Peyer's patch (tissue), 4 donors: ENCODE data around the gene SPACA5.

Experiments
- POLR2A ChIP-seq, 2 donors: fragments of 450-650 bp; IDR thresholded peaks; one replicate each; pipeline ENCODE4 v1.5.1; 2017; ENCODE audit warnings: antibody characterized with exemption in 2 of 2, mild to moderate bottlenecking in 2 of 2, moderate library complexity in 2 of 2
- TF ChIP-seq, protein P1 (sequence below), 6 experiments: fragments of 450-650 bp in 4 of 6; fragments of 200-600 bp in 2 of 6; sonication (generic) in 1 of 6; IDR thresholded peaks; one replicate each; pipeline ENCODE4 v1.5.1; 2017 to 2019; ENCODE audit warnings: antibody characterized with exemption in 6 of 6, mild to moderate bottlenecking in 3 of 6, moderate library complexity in 1 of 6

DNA sequence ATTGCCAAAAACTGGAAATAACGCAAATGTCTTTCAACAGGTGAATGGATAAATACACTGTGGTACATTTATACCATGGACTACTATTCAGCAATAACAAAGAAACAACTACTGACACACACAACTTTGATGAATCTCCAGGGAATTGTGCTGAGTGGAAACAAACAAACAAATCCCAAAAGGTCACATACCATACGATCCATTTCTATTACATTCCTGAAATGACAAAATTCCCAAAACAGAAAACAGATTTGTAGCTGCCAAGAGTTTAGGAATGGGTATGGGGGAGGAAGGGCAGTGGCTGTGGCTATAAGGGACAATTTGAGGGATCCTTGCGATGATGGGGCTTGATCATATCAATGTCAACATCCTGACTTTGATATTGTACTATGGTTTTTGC lies 5.5 kb upstream of the SPACA5 start:
- TF ChIP-seq, protein P1, sequence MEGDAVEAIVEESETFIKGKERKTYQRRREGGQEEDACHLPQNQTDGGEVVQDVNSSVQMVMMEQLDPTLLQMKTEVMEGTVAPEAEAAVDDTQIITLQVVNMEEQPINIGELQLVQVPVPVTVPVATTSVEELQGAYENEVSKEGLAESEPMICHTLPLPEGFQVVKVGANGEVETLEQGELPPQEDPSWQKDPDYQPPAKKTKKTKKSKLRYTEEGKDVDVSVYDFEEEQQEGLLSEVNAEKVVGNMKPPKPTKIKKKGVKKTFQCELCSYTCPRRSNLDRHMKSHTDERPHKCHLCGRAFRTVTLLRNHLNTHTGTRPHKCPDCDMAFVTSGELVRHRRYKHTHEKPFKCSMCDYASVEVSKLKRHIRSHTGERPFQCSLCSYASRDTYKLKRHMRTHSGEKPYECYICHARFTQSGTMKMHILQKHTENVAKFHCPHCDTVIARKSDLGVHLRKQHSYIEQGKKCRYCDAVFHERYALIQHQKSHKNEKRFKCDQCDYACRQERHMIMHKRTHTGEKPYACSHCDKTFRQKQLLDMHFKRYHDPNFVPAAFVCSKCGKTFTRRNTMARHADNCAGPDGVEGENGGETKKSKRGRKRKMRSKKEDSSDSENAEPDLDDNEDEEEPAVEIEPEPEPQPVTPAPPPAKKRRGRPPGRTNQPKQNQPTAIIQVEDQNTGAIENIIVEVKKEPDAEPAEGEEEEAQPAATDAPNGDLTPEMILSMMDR (IDR thresholded peaks at IDR 0.05) = no peak
- no peak for TF ChIP-seq POLR2A (IDR thresholded peaks at IDR 0.05)
